ENCODE measurements around the gene GNG3.

The GNG3 gene

GRCh38 chr11:62682518-62682917 is 25.0 kb upstream of the GNG3 start:
- TF ChIP-seq ZC3H10 (CRISPR knock-in tag; IDR thresholded peaks at IDR 0.05) = no peak
- TF ChIP-seq ZNF565 (CRISPR knock-in tag; conservative IDR thresholded peaks at IDR 0.05; ENCODE audit: low read depth) = no peak
- TF ChIP-seq ZFP30 (CRISPR knock-in tag; IDR thresholded peaks at IDR 0.05) = no peak
- no peak for TF ChIP-seq ZFP3 (CRISPR knock-in tag; IDR thresholded peaks at IDR 0.05)
- TF ChIP-seq ISL1 (CRISPR knock-in tag; IDR thresholded peaks at IDR 0.05) = no peak
- no peak for TF ChIP-seq ESRRG (CRISPR knock-in tag; IDR thresholded peaks at IDR 0.05)
- TF ChIP-seq SNAI2 (CRISPR knock-in tag; IDR thresholded peaks at IDR 0.05) = no peak
- no peak for TF ChIP-seq BACH2 (CRISPR knock-in tag; IDR thresholded peaks at IDR 0.05; ENCODE audit: borderline replicate concordance)
- no peak for TF ChIP-seq PATZ1 (CRISPR knock-in tag; IDR thresholded peaks at IDR 0.05; ENCODE audit: borderline replicate concordance)
- TF ChIP-seq ZNF70 (CRISPR knock-in tag; IDR thresholded peaks at IDR 0.05) = no peak
- no peak for TF ChIP-seq RARB (CRISPR knock-in tag; IDR thresholded peaks at IDR 0.05)
- no peak for TF ChIP-seq PPARA (CRISPR knock-in tag; IDR thresholded peaks at IDR 0.05; ENCODE audit: borderline replicate concordance)
- no peak for TF ChIP-seq CREB5 (CRISPR knock-in tag; IDR thresholded peaks at IDR 0.05; ENCODE audit: low read depth)
- TF ChIP-seq POU6F1 (CRISPR knock-in tag; IDR thresholded peaks at IDR 0.05; ENCODE audit: borderline replicate concordance, low read depth) = no peak
- ATAC-seq = no peak

GRCh38 chr11:62687508-62688396 is 19.7 kb upstream of the GNG3 start:
- TF ChIP-seq TOX (CRISPR knock-in tag; IDR thresholded peaks at IDR 0.05; ENCODE audit: borderline replicate concordance) (no peak), OSR1 (CRISPR knock-in tag; IDR thresholded peaks at IDR 0.05) (no peak), CSRNP3 (CRISPR knock-in tag; IDR thresholded peaks at IDR 0.05) (no peak), ZNF70 (CRISPR knock-in tag; IDR thresholded peaks at IDR 0.05) (no peak), PATZ1 (CRISPR knock-in tag; IDR thresholded peaks at IDR 0.05; ENCODE audit: borderline replicate concordance) (no peak), TCF4 (CRISPR knock-in tag; IDR thresholded peaks at IDR 0.05; ENCODE audit: borderline replicate concordance) (no peak), GLIS3 (CRISPR knock-in tag; IDR thresholded peaks at IDR 0.05) (no peak), ZFP3 (CRISPR knock-in tag; IDR thresholded peaks at IDR 0.05) (no peak), ZNF565 (CRISPR knock-in tag; conservative IDR thresholded peaks at IDR 0.05; ENCODE audit: low read depth) (no peak), POU6F1 (CRISPR knock-in tag; IDR thresholded peaks at IDR 0.05; ENCODE audit: borderline replicate concordance, low read depth) (no peak), RARB (CRISPR knock-in tag; IDR thresholded peaks at IDR 0.05) (no peak), PPARA (CRISPR knock-in tag; IDR thresholded peaks at IDR 0.05; ENCODE audit: borderline replicate concordance) (no peak), ZC3H10 (CRISPR knock-in tag; IDR thresholded peaks at IDR 0.05) (no peak), CSDC2 (CRISPR knock-in tag; IDR thresholded peaks at IDR 0.05) (no peak), BACH2 (CRISPR knock-in tag; IDR thresholded peaks at IDR 0.05; ENCODE audit: borderline replicate concordance) (no peak), SNAI2 (CRISPR knock-in tag; IDR thresholded peaks at IDR 0.05) (no peak), CREB5 (CRISPR knock-in tag; IDR thresholded peaks at IDR 0.05; ENCODE audit: low read depth) (no peak), ZNF8 (CRISPR knock-in tag; IDR thresholded peaks at IDR 0.05) (no peak), ARNTL (CRISPR knock-in tag; IDR thresholded peaks at IDR 0.05; ENCODE audit: borderline replicate concordance, low read depth) (no peak), ESRRG (CRISPR knock-in tag; IDR thresholded peaks at IDR 0.05) (no peak)
- ATAC-seq = no peak; the same call in 1 of the 3 replicates

Measured in SK-N-SH treated with all-trans-retinoic acid at 6 μM for 48 hours (cell line).